ENCODE results near the gene CAPN5.

CAPN5 gene

GRCh38 chr11:77167791-77168190 is 101.0 kb downstream of the CAPN5 start:
- no peak overlapping the region for H3K4me3 ChIP-seq (ENCODE audit: insufficient read length, low read depth)
- no peaks in the 10 kb centered on the region for H3K27me3 ChIP-seq (ENCODE audit: insufficient read depth, insufficient read length)
- H3K9ac ChIP-seq (ENCODE audit: insufficient read length, low read depth) = no peak overlapping the region
- DNase-seq (ENCODE audit: low read depth, low spot score) = no peak
- H3K36me3 ChIP-seq (ENCODE audit: insufficient read depth, insufficient read length, low read length) = no peaks in the 10 kb centered on the region
- no peaks in the 10 kb centered on the region for H3K9me3 ChIP-seq (ENCODE audit: insufficient read depth, low read length)
- peaks cover 25% of the 10 kb centered on the region for H3K4me1 ChIP-seq (ENCODE audit: insufficient read depth, insufficient read length)
- TF ChIP-seq ZNF274 (IDR thresholded peaks at IDR 0.05; ENCODE audit: low read depth, low read length) = no peak
- TF ChIP-seq SUZ12 (IDR thresholded peaks at IDR 0.05; ENCODE audit: extremely low read depth, insufficient read depth, insufficient read length) = no peak
- TF ChIP-seq YY1 (IDR thresholded peaks at IDR 0.05; ENCODE audit: insufficient read depth, insufficient read length) = no peak

- Histone ChIP-seq H3K27me3 (ENCODE audit: insufficient read depth, insufficient read length) (no peaks in the 10 kb centered on the region), H3K9ac (ENCODE audit: insufficient read length, low read depth) (no peak overlapping the region), H3K4me1 (ENCODE audit: insufficient read depth, insufficient read length) (peaks cover 32% of the 10 kb centered on the region), H3K4me3 (ENCODE audit: insufficient read length, low read depth) (no peak overlapping the region), H3K9me3 (ENCODE audit: insufficient read depth, low read length) (no peaks in the 10 kb centered on the region), H3K36me3 (ENCODE audit: insufficient read depth, insufficient read length, low read length) (no peaks in the 10 kb centered on the region)
- TF ChIP-seq YY1 (IDR thresholded peaks at IDR 0.05; ENCODE audit: insufficient read depth, insufficient read length) (no peak), ZNF274 (IDR thresholded peaks at IDR 0.05; ENCODE audit: low read depth, low read length) (no peak), SUZ12 (IDR thresholded peaks at IDR 0.05; ENCODE audit: extremely low read depth, insufficient read depth, insufficient read length) (no peak)
- DNase-seq (ENCODE audit: low read depth, low spot score) = peak; percentile 66
Measured at GRCh38 chr11:77170107-77170506, 103.3 kb downstream of the CAPN5 start.

- Histone ChIP-seq H3K27me3 (ENCODE audit: insufficient read depth, insufficient read length) (no peaks in the 10 kb centered on the region), H3K4me3 (ENCODE audit: insufficient read length, low read depth) (no peak overlapping the region), H3K9ac (ENCODE audit: insufficient read length, low read depth) (no peak overlapping the region), H3K9me3 (ENCODE audit: insufficient read depth, low read length) (no peaks in the 10 kb centered on the region), H3K36me3 (ENCODE audit: insufficient read depth, insufficient read length, low read length) (no peaks in the 10 kb centered on the region), H3K4me1 (ENCODE audit: insufficient read depth, insufficient read length) (peaks cover 42% of the 10 kb centered on the region)
- no peak for TF ChIP-seq YY1 (IDR thresholded peaks at IDR 0.05; ENCODE audit: insufficient read depth, insufficient read length)
- TF ChIP-seq SUZ12 (IDR thresholded peaks at IDR 0.05; ENCODE audit: extremely low read depth, insufficient read depth, insufficient read length) = no peak
- no peak for TF ChIP-seq ZNF274 (IDR thresholded peaks at IDR 0.05; ENCODE audit: low read depth, low read length)
- no peak for DNase-seq (ENCODE audit: low read depth, low spot score)
Measured at GRCh38 chr11:77171254-77171653, 104.5 kb downstream of the CAPN5 start.

GRCh38 chr11:77171885-77172665 is 105.3 kb downstream of the CAPN5 start:
- no peak for TF ChIP-seq ZNF274 (IDR thresholded peaks at IDR 0.05; ENCODE audit: low read depth, low read length)
- no peak for TF ChIP-seq SUZ12 (IDR thresholded peaks at IDR 0.05; ENCODE audit: extremely low read depth, insufficient read depth, insufficient read length)
- no peak for TF ChIP-seq YY1 (IDR thresholded peaks at IDR 0.05; ENCODE audit: insufficient read depth, insufficient read length)
- peak; percentile 86 for DNase-seq (ENCODE audit: low read depth, low spot score)
- Histone ChIP-seq H3K27me3 (ENCODE audit: insufficient read depth, insufficient read length) (no peaks in the 10 kb centered on the region), H3K36me3 (ENCODE audit: insufficient read depth, insufficient read length, low read length) (no peaks in the 10 kb centered on the region), H3K9me3 (ENCODE audit: insufficient read depth, low read length) (no peaks in the 10 kb centered on the region), H3K4me1 (ENCODE audit: insufficient read depth, insufficient read length) (peaks cover 44% of the 10 kb centered on the region), H3K4me3 (ENCODE audit: insufficient read length, low read depth) (no peak overlapping the region), H3K9ac (ENCODE audit: insufficient read length, low read depth) (peak overlapping the region; percentile 0)

- TF ChIP-seq SUZ12 (IDR thresholded peaks at IDR 0.05; ENCODE audit: extremely low read depth, insufficient read depth, insufficient read length) = no peak
- TF ChIP-seq ZNF274 (IDR thresholded peaks at IDR 0.05; ENCODE audit: low read depth, low read length) = no peak
- TF ChIP-seq YY1 (IDR thresholded peaks at IDR 0.05; ENCODE audit: insufficient read depth, insufficient read length) = no peak
Measured at GRCh38 chr11:77172666-77172982, 105.9 kb downstream of the CAPN5 start.

GRCh38 chr11:77173494-77173893 is 106.7 kb downstream of the CAPN5 start:
- Histone ChIP-seq H3K9me3 (ENCODE audit: insufficient read depth, low read length) (no peaks in the 10 kb centered on the region), H3K27me3 (ENCODE audit: insufficient read depth, insufficient read length) (no peaks in the 10 kb centered on the region), H3K4me1 (ENCODE audit: insufficient read depth, insufficient read length) (peaks cover 38% of the 10 kb centered on the region), H3K9ac (ENCODE audit: insufficient read length, low read depth) (peak overlapping the region; percentile 21), H3K36me3 (ENCODE audit: insufficient read depth, insufficient read length, low read length) (no peaks in the 10 kb centered on the region), H3K4me3 (ENCODE audit: insufficient read length, low read depth) (no peak overlapping the region)
- TF ChIP-seq SUZ12 (IDR thresholded peaks at IDR 0.05; ENCODE audit: extremely low read depth, insufficient read depth, insufficient read length) = no peak
- TF ChIP-seq ZNF274 (IDR thresholded peaks at IDR 0.05; ENCODE audit: low read depth, low read length) = no peak
- DNase-seq (ENCODE audit: low read depth, low spot score) = no peak

More at GRCh38 chr11:77172666-77172982, 105.9 kb downstream of the CAPN5 start:
- Histone ChIP-seq H3K36me3 (ENCODE audit: insufficient read depth, insufficient read length, low read length) (no peaks in the 10 kb centered on the region), H3K4me1 (ENCODE audit: insufficient read depth, insufficient read length) (peaks cover 41% of the 10 kb centered on the region), H3K27me3 (ENCODE audit: insufficient read depth, insufficient read length) (no peaks in the 10 kb centered on the region), H3K9me3 (ENCODE audit: insufficient read depth, low read length) (no peaks in the 10 kb centered on the region), H3K9ac (ENCODE audit: insufficient read length, low read depth) (peak overlapping the region; percentile 0), H3K4me3 (ENCODE audit: insufficient read length, low read depth) (no peak overlapping the region)
- no peak for DNase-seq (ENCODE audit: low read depth, low spot score)

GRCh38 chr11:77174559-77174958 is 107.8 kb downstream of the CAPN5 start:
- Histone ChIP-seq H3K4me3 (ENCODE audit: insufficient read length, low read depth) (no peak overlapping the region), H3K9me3 (ENCODE audit: insufficient read depth, low read length) (no peaks in the 10 kb centered on the region), H3K4me1 (ENCODE audit: insufficient read depth, insufficient read length) (peaks cover 38% of the 10 kb centered on the region), H3K36me3 (ENCODE audit: insufficient read depth, insufficient read length, low read length) (no peaks in the 10 kb centered on the region), H3K9ac (ENCODE audit: insufficient read length, low read depth) (no peak overlapping the region), H3K27me3 (ENCODE audit: insufficient read depth, insufficient read length) (no peaks in the 10 kb centered on the region)
- no peak for DNase-seq (ENCODE audit: low read depth, low spot score)
- TF ChIP-seq SUZ12 (IDR thresholded peaks at IDR 0.05; ENCODE audit: extremely low read depth, insufficient read depth, insufficient read length) = no peak
